ENCODE results near the gene PSMB10.

DNA sequence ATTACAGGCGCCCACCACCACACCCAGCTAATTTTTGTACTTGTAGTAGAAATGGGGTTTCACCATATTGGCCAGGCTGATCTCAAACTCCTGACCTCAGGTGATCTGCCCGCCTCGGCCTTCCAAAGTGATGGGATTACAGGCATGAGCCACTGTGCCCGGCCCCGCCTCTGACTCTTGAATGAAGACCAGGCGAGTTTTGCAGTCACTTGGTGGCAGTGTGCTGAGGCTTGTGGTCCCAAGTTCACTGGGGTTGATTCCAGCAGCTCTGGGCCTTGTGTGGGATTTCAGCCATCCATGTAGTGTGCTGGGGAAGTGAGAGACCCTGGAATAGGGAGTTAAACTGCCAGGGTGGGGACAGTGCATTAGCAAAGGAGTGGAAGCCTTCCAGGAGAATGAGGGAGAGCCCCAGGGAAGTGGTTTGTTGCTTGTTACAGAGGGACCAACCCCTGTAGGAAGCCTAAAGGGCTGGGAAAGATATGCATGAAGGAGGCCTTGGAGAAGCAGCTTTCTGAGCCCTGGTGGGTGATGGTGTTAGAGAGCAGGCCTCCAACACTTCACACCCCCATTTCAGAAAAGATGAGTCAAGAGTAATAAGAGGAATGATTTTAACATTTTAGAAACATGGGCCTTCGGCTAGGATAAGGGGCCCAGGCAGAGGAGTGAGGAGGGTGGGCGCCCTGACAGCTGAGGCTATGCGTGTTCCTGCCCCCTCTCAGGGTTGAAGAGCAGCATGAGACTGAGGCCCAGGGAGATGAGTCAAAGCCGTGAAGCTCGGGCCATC lies 29.1 kb downstream of the PSMB10 start:
- no peak for TF ChIP-seq OSR2 (tag by site-specific recombination; IDR thresholded peaks at IDR 0.05)
- no peak for TF ChIP-seq KLF10 (tag by site-specific recombination; IDR thresholded peaks at IDR 0.05)
- TF ChIP-seq, protein P1, sequence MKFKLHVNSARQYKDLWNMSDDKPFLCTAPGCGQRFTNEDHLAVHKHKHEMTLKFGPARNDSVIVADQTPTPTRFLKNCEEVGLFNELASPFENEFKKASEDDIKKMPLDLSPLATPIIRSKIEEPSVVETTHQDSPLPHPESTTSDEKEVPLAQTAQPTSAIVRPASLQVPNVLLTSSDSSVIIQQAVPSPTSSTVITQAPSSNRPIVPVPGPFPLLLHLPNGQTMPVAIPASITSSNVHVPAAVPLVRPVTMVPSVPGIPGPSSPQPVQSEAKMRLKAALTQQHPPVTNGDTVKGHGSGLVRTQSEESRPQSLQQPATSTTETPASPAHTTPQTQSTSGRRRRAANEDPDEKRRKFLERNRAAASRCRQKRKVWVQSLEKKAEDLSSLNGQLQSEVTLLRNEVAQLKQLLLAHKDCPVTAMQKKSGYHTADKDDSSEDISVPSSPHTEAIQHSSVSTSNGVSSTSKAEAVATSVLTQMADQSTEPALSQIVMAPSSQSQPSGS (tag by site-specific recombination; IDR thresholded peaks at IDR 0.05; ENCODE audit: low read depth) = no peak
- TF ChIP-seq, protein P2, sequence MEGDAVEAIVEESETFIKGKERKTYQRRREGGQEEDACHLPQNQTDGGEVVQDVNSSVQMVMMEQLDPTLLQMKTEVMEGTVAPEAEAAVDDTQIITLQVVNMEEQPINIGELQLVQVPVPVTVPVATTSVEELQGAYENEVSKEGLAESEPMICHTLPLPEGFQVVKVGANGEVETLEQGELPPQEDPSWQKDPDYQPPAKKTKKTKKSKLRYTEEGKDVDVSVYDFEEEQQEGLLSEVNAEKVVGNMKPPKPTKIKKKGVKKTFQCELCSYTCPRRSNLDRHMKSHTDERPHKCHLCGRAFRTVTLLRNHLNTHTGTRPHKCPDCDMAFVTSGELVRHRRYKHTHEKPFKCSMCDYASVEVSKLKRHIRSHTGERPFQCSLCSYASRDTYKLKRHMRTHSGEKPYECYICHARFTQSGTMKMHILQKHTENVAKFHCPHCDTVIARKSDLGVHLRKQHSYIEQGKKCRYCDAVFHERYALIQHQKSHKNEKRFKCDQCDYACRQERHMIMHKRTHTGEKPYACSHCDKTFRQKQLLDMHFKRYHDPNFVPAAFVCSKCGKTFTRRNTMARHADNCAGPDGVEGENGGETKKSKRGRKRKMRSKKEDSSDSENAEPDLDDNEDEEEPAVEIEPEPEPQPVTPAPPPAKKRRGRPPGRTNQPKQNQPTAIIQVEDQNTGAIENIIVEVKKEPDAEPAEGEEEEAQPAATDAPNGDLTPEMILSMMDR (tag by site-specific recombination; IDR thresholded peaks at IDR 0.05) = 0 out of 2 replicates have a peak, but pooled peaks have one; percentile 19
- no peak for TF ChIP-seq ZNF768 (tag by site-specific recombination; IDR thresholded peaks at IDR 0.05)
- TF ChIP-seq PRDM1 (tag by site-specific recombination; IDR thresholded peaks at IDR 0.05) = no peak
- TF ChIP-seq, protein P3, sequence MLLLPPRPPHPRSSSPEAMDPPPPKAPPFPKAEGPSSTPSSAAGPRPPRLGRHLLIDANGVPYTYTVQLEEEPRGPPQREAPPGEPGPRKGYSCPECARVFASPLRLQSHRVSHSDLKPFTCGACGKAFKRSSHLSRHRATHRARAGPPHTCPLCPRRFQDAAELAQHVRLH (tag by site-specific recombination; IDR thresholded peaks at IDR 0.05) = no peak
- TF ChIP-seq, protein P4, sequence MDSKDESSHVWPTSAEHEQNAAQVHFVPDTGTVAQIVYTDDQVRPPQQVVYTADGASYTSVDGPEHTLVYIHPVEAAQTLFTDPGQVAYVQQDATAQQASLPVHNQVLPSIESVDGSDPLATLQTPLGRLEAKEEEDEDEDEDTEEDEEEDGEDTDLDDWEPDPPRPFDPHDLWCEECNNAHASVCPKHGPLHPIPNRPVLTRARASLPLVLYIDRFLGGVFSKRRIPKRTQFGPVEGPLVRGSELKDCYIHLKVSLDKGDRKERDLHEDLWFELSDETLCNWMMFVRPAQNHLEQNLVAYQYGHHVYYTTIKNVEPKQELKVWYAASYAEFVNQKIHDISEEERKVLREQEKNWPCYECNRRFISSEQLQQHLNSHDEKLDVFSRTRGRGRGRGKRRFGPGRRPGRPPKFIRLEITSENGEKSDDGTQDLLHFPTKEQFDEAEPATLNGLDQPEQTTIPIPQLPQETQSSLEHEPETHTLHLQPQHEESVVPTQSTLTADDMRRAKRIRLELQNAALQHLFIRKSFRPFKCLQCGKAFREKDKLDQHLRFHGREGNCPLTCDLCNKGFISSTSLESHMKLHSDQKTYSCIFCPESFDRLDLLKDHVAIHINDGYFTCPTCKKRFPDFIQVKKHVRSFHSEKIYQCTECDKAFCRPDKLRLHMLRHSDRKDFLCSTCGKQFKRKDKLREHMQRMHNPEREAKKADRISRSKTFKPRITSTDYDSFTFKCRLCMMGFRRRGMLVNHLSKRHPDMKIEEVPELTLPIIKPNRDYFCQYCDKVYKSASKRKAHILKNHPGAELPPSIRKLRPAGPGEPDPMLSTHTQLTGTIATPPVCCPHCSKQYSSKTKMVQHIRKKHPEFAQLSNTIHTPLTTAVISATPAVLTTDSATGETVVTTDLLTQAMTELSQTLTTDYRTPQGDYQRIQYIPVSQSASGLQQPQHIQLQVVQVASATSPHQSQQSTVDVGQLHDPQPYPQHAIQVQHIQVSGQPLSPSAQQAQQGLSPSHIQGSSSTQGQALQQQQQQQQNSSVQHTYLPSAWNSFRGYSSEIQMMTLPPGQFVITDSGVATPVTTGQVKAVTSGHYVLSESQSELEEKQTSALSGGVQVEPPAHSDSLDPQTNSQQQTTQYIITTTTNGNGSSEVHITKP (tag by site-specific recombination; IDR thresholded peaks at IDR 0.05) = no peak
- TF ChIP-seq, protein P5, sequence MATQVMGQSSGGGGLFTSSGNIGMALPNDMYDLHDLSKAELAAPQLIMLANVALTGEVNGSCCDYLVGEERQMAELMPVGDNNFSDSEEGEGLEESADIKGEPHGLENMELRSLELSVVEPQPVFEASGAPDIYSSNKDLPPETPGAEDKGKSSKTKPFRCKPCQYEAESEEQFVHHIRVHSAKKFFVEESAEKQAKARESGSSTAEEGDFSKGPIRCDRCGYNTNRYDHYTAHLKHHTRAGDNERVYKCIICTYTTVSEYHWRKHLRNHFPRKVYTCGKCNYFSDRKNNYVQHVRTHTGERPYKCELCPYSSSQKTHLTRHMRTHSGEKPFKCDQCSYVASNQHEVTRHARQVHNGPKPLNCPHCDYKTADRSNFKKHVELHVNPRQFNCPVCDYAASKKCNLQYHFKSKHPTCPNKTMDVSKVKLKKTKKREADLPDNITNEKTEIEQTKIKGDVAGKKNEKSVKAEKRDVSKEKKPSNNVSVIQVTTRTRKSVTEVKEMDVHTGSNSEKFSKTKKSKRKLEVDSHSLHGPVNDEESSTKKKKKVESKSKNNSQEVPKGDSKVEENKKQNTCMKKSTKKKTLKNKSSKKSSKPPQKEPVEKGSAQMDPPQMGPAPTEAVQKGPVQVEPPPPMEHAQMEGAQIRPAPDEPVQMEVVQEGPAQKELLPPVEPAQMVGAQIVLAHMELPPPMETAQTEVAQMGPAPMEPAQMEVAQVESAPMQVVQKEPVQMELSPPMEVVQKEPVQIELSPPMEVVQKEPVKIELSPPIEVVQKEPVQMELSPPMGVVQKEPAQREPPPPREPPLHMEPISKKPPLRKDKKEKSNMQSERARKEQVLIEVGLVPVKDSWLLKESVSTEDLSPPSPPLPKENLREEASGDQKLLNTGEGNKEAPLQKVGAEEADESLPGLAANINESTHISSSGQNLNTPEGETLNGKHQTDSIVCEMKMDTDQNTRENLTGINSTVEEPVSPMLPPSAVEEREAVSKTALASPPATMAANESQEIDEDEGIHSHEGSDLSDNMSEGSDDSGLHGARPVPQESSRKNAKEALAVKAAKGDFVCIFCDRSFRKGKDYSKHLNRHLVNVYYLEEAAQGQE (tag by site-specific recombination; IDR thresholded peaks at IDR 0.05) = no peak
- no peak for TF ChIP-seq ZNF791 (tag by site-specific recombination; IDR thresholded peaks at IDR 0.05)
- no peak for TF ChIP-seq ZFP37 (tag by site-specific recombination; IDR thresholded peaks at IDR 0.05)
- TF ChIP-seq, protein P6, sequence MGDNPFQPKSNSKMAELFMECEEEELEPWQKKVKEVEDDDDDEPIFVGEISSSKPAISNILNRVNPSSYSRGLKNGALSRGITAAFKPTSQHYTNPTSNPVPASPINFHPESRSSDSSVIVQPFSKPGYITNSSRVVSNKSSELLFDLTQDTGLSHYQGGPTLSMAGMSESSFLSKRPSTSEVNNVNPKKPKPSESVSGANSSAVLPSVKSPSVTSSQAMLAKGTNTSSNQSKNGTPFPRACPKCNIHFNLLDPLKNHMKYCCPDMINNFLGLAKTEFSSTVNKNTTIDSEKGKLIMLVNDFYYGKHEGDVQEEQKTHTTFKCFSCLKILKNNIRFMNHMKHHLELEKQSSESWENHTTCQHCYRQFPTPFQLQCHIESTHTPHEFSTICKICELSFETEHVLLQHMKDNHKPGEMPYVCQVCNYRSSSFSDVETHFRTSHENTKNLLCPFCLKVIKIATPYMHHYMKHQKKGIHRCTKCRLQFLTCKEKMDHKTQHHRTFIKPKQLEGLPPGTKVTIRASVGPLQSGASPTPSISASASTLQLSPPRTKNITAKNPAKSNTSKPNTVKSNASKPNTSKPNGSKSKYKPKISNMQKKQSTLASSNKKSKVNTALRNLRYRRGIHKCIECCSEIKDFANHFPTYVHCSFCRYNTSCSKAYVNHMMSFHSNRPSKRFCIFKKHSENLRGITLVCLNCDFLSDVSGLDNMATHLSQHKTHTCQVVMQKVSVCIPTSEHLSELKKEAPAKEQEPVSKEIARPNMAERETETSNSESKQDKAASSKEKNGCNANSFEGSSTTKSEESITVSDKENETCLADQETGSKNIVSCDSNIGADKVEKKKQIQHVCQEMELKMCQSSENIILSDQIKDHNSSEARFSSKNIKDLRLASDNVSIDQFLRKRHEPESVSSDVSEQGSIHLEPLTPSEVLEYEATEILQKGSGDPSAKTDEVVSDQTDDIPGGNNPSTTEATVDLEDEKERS (tag by site-specific recombination; IDR thresholded peaks at IDR 0.05) = no peak
- TF ChIP-seq, protein P7, sequence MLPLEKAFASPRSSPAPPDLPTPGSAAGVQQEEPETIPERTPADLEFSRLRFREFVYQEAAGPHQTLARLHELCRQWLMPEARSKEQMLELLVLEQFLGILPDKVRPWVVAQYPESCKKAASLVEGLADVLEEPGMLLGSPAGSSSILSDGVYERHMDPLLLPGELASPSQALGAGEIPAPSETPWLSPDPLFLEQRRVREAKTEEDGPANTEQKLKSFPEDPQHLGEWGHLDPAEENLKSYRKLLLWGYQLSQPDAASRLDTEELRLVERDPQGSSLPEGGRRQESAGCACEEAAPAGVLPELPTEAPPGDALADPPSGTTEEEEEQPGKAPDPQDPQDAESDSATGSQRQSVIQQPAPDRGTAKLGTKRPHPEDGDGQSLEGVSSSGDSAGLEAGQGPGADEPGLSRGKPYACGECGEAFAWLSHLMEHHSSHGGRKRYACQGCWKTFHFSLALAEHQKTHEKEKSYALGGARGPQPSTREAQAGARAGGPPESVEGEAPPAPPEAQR (tag by site-specific recombination; IDR thresholded peaks at IDR 0.05) = no peak
